ENCODE measurements around the gene SAFB. TPM values are rescaled to one million over a fixed set of nuclear protein-coding genes. Genes with fewer than 3 reads are reported as not detected.

SAFB gene
- total RNA-seq, 1 donor from 2014 or later, result 57.9 TPM

- TF ChIP-seq EZH2phosphoT487 (IDR thresholded peaks at IDR 0.05) (no peak), EZH2 (IDR thresholded peaks at IDR 0.05) (no peak)
- TF ChIP-seq, protein P1, sequence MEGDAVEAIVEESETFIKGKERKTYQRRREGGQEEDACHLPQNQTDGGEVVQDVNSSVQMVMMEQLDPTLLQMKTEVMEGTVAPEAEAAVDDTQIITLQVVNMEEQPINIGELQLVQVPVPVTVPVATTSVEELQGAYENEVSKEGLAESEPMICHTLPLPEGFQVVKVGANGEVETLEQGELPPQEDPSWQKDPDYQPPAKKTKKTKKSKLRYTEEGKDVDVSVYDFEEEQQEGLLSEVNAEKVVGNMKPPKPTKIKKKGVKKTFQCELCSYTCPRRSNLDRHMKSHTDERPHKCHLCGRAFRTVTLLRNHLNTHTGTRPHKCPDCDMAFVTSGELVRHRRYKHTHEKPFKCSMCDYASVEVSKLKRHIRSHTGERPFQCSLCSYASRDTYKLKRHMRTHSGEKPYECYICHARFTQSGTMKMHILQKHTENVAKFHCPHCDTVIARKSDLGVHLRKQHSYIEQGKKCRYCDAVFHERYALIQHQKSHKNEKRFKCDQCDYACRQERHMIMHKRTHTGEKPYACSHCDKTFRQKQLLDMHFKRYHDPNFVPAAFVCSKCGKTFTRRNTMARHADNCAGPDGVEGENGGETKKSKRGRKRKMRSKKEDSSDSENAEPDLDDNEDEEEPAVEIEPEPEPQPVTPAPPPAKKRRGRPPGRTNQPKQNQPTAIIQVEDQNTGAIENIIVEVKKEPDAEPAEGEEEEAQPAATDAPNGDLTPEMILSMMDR (IDR thresholded peaks at IDR 0.05), result no peak
- Histone ChIP-seq H3F3A (ENCODE audit: low read depth) (peaks cover 4% of the 10 kb centered on the region), H3K9ac (peak overlapping the region; percentile 98), H3K79me2 (ENCODE audit: low read depth) (peaks cover 97% of the 10 kb centered on the region), H2AFZ (replicated peaks) (no peak overlapping the region), H3K27me3 (no peaks in the 10 kb centered on the region), H3K9me3 (ENCODE audit: low read depth) (no peaks in the 10 kb centered on the region), H3K4me2 (peak overlapping the region; percentile 99), H3K36me3 (peaks cover 20% of the 10 kb centered on the region), H4K20me1 (ENCODE audit: low read depth) (peaks cover 70% of the 10 kb centered on the region), H3K4me3 (peak overlapping the region; percentile 79), H3K4me1 (peaks cover 38% of the 10 kb centered on the region), H3K27ac (no peak overlapping the region)
- Mint-ChIP-seq H3K27ac (peak overlapping the region; percentile 79), H3K27me3 (ENCODE audit: insufficient read depth, low read depth) (peaks cover 10% of the 10 kb centered on the region), H3K4me3 (peak overlapping the region; percentile 100), H3K9me3 (no peaks in the 10 kb centered on the region), H3K4me1 (peaks cover 49% of the 10 kb centered on the region), H3K36me3 (peaks cover 35% of the 10 kb centered on the region)
- DNase-seq (ENCODE audit: low spot score), result peak; percentile 39
Measured at GRCh38 chr19:5624018-5624663, 1.3 kb downstream of the SAFB start.

DNA sequence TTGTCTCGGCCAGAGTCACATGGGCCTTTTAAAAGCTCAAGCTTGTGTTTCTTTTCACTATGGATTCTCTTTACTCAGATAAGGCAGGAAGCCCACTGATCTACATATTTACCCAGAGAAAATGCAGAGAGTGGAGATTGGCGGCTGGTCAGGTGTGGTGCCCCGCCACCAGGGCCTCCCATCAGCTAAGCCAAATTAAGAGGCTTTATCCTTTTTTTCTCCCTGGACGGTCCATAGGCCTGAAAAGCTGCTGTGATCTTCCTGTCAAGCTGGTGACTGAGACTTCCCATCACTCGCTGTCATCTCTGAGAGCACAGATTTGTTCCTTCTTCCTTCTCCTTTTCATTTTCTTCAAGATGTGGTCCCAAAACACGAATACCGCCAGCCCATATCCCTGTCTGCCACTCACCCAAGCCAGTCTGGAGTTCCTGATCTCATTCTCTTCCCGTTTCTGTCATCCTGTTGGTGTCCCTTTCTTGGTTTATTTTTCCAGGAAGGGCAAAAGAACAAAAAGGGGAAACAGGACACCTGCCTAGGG, 1.9 kb downstream of the SAFB start:
- DNase-seq (ENCODE audit: low spot score), result peak; percentile 33
- H3K36me3 Mint-ChIP-seq, result peaks cover 35% of the 10 kb centered on the region
- peaks cover 4% of the 10 kb centered on the region for H3F3A ChIP-seq (ENCODE audit: low read depth)
- no peaks in the 10 kb centered on the region for H3K9me3 Mint-ChIP-seq
- no peak overlapping the region for H2AFZ ChIP-seq (replicated peaks)
- H4K20me1 ChIP-seq (ENCODE audit: low read depth), result peaks cover 77% of the 10 kb centered on the region
- H3K4me3 ChIP-seq, result peak overlapping the region; percentile 79
- peaks cover 49% of the 10 kb centered on the region for H3K4me1 Mint-ChIP-seq
- H3K27me3 ChIP-seq, result no peaks in the 10 kb centered on the region
- H3K9me3 ChIP-seq (ENCODE audit: low read depth), result no peaks in the 10 kb centered on the region
- H3K27ac ChIP-seq, result no peak overlapping the region
- H3K36me3 ChIP-seq, result peaks cover 19% of the 10 kb centered on the region
- H3K4me3 Mint-ChIP-seq, result peak overlapping the region; percentile 100
- H3K27me3 Mint-ChIP-seq (ENCODE audit: insufficient read depth, low read depth), result peaks cover 10% of the 10 kb centered on the region
- H3K27ac Mint-ChIP-seq, result peak overlapping the region; percentile 79
- H3K9ac ChIP-seq, result peak overlapping the region; percentile 98
- H3K79me2 ChIP-seq (ENCODE audit: low read depth), result peaks cover 97% of the 10 kb centered on the region
- H3K4me1 ChIP-seq, result peaks cover 38% of the 10 kb centered on the region
- TF ChIP-seq EZH2phosphoT487 (IDR thresholded peaks at IDR 0.05), result no peak
- TF ChIP-seq, protein P1 (IDR thresholded peaks at IDR 0.05), result no peak
- TF ChIP-seq EZH2 (IDR thresholded peaks at IDR 0.05), result no peak
- peak overlapping the region; percentile 99 for H3K4me2 ChIP-seq

- no peak for DNase-seq (ENCODE audit: low spot score)
- Mint-ChIP-seq H3K4me1 (peaks cover 44% of the 10 kb centered on the region), H3K4me3 (peak overlapping the region; percentile 100), H3K9me3 (no peaks in the 10 kb centered on the region), H3K27ac (no peak overlapping the region), H3K27me3 (ENCODE audit: insufficient read depth, low read depth) (peaks cover 10% of the 10 kb centered on the region), H3K36me3 (peaks cover 31% of the 10 kb centered on the region)
- peaks cover 34% of the 10 kb centered on the region for H3K4me1 ChIP-seq
- H3K4me2 ChIP-seq, result peak overlapping the region; percentile 99
- H3K27ac ChIP-seq, result no peak overlapping the region
- peaks cover 97% of the 10 kb centered on the region for H3K79me2 ChIP-seq (ENCODE audit: low read depth)
- H3K36me3 ChIP-seq, result peaks cover 17% of the 10 kb centered on the region
- H2AFZ ChIP-seq (replicated peaks), result no peak overlapping the region
- TF ChIP-seq EZH2 (IDR thresholded peaks at IDR 0.05), result no peak
- no peak for TF ChIP-seq EZH2phosphoT487 (IDR thresholded peaks at IDR 0.05)
- TF ChIP-seq, protein P1 (IDR thresholded peaks at IDR 0.05), result no peak
- H3F3A ChIP-seq (ENCODE audit: low read depth), result peaks cover 4% of the 10 kb centered on the region
- H3K4me3 ChIP-seq, result no peak overlapping the region
- peaks cover 85% of the 10 kb centered on the region for H4K20me1 ChIP-seq (ENCODE audit: low read depth)
- H3K9ac ChIP-seq, result no peak overlapping the region
- no peaks in the 10 kb centered on the region for H3K27me3 ChIP-seq
- no peaks in the 10 kb centered on the region for H3K9me3 ChIP-seq (ENCODE audit: low read depth)
Measured at GRCh38 chr19:5625641-5626040, 2.8 kb downstream of the SAFB start.

Measured in neural progenitor cell (in vitro differentiated cells).